GM23338 (cell line): ENCODE data around the gene SIDT2.

Experiments
- CREB1 ChIP-seq: fragments of 250-450 bp; sonication (Bioruptor Pico); IDR thresholded peaks from 2 replicates; pipeline ENCODE4 v1.5.0; 2020; ENCODE audit warnings: low read depth, mild to moderate bottlenecking, moderate library complexity
- CTCF ChIP-seq, 2 experiments: fragments of 200-600 bp in 1 of 2; sonication (generic) in 1 of 2; conservative IDR thresholded peaks; 2 replicates each; pipeline versions ENCODE4 v1.5.1 to v1.6.1; 2016 to 2017; ENCODE audit warnings: antibody characterized with exemption in 2 of 2, low read depth in 2 of 2, mild to moderate bottlenecking in 2 of 2, moderate library complexity in 1 of 2
- ETS1 ChIP-seq: IDR thresholded peaks from 2 replicates; pipeline ENCODE4 v1.6.1; 2016; ENCODE audit warnings: antibody characterized with exemption
- EZH2 ChIP-seq: fragments of 200-600 bp; sonication (generic); IDR thresholded peaks from one replicate; pipeline ENCODE4 v1.8.0; 2017; ENCODE audit warnings: antibody characterized with exemption, mild to moderate bottlenecking, low read depth; ENCODE audit not compliant: unreplicated experiment
- POLR2AphosphoS5 ChIP-seq: IDR thresholded peaks from 2 replicates; pipeline ENCODE4 v1.6.1; 2016; ENCODE audit warnings: antibody characterized with exemption, low read depth
- REST ChIP-seq: IDR thresholded peaks from one replicate; pipeline ENCODE4 v1.6.1; 2018; ENCODE audit warnings: antibody characterized with exemption; ENCODE audit not compliant: unreplicated experiment
- STAT1 ChIP-seq: IDR thresholded peaks from one replicate; pipeline ENCODE4 v1.6.1; 2016; ENCODE audit warnings: antibody characterized with exemption; ENCODE audit not compliant: unreplicated experiment

GRCh38 chr11:117229411-117229810, 50.9 kb downstream of the SIDT2 start:
- TF ChIP-seq CTCF (conservative IDR thresholded peaks at IDR 0.05; ENCODE audit: low read depth in 2 of 2) (no peak), EZH2 (no peak), ETS1 (no peak), POLR2AphosphoS5 (no peak), STAT1 (no peak), REST (no peak), CREB1 (no peak)
